K562 (cell line): ENCODE measurements around the gene SHOX. TPM values are rescaled to one million over a fixed set of nuclear protein-coding genes. Genes with fewer than 3 reads are reported as not detected.
"Not testable (repeated sequence)": the region's sequence is repeated elsewhere in the genome, so short reads cannot be mapped to it uniquely, and the experiment has no call there.

Source experiments
- ATAC-seq: fragments of 200-7000 bp; cut with Tn5 transposase; 3 replicates; pipeline ENCODE4 v1.9.1; 2020; ENCODE audit warnings: moderate library complexity
- BruUV-seq: library from RNA; stranded (reverse); fragments of 400-500 nt; replicated peaks from 2 replicates; lab custom pipeline; 2021; lab: Mats Ljungman, UMichigan
- CTCF ChIA-PET: fragments of 300-600 bp; formaldehyde crosslinking; extraction: SDS; loops from one replicate; lab custom pipeline; 2021; ENCODE audit warnings: low intra/inter-chr PET ratio; lab: Yijun Ruan, JAX
- POLR2A ChIA-PET: fragments of 300-600, 350-650 bp; sonication (Branson Sonifier 250); formaldehyde crosslinking; extraction: SDS; loops from one replicate; lab custom pipeline; 2021; ENCODE audit warnings: antibody characterized with exemption, inconsistent platforms; lab: Yijun Ruan, JAX
- DNase-seq, 4 experiments: peaks; one replicate each; pipeline versions ENCODE4 v3.0.0 to v3.0.0-alpha.2; 2011 to 2018; ENCODE audit warnings: low spot score in 3 of 4, mixed read lengths in 3 of 4; ENCODE audit errors: extremely low read depth in 1 of 4
- FAIRE-seq: peaks from 2 replicates; lab custom pipeline; 2011; peaks lifted over from hg19 to GRCh38; lab: Jason Lieb, UNC
- H2AFZ ChIP-seq: 2 replicates; pipeline ENCODE4 v1.6.0; 2011; ENCODE audit warnings: low read depth, low read length, control low read depth, inconsistent platforms
- H3K27ac ChIP-seq: fragments of 200-600 bp; 3 replicates; pipeline ENCODE4 v1.8.0; 2011; ENCODE audit warnings: low read depth, mild to moderate bottlenecking, control low read depth, inconsistent platforms, low read length, moderate library complexity, mixed read lengths; ENCODE audit errors: extremely low read depth
- H3K27me3 ChIP-seq, 2 experiments: fragments of 300-600 bp in 1 of 2; 2 replicates in 1 of 2; 3 replicates in 1 of 2; pipeline versions ENCODE4 v1.6.0 to v1.8.0; 2011; ENCODE audit warnings: inconsistent platforms in 2 of 2, low read length in 2 of 2, mild to moderate bottlenecking in 1 of 2, mixed read lengths in 1 of 2, moderate library complexity in 1 of 2; ENCODE audit not compliant: control insufficient read depth in 2 of 2, insufficient read depth in 2 of 2
- H3K36me3 ChIP-seq: fragments of 300-600 bp; 3 replicates; pipeline ENCODE4 v1.8.0; 2011; ENCODE audit warnings: mild to moderate bottlenecking, low read length, inconsistent platforms; ENCODE audit not compliant: control insufficient read depth, insufficient read depth
- H3K4me1 ChIP-seq, 2 experiments: fragments of 200-600 bp in 1 of 2; replicated peaks in 1 of 2; 2 replicates in 1 of 2; 3 replicates in 1 of 2; pipeline versions ENCODE4 v1.5.1 to v1.8.0; 2011; ENCODE audit warnings: inconsistent platforms in 2 of 2, low read length in 2 of 2, mild to moderate bottlenecking in 1 of 2, mixed read lengths in 1 of 2, moderate library complexity in 1 of 2; ENCODE audit not compliant: control insufficient read depth in 2 of 2, insufficient read depth in 2 of 2
- H3K4me2 ChIP-seq: 2 replicates; pipeline ENCODE4 v1.6.1; 2011; ENCODE audit warnings: low read length, control low read depth, inconsistent platforms, mixed read lengths; ENCODE audit not compliant: insufficient read depth
- H3K4me3 ChIP-seq: fragments of 200-600 bp; sonication (generic), shearing (Covaris generic); 2 replicates; pipeline ENCODE4 v1.5.1; 2016; ENCODE audit warnings: control low read depth, inconsistent platforms
- H3K79me2 ChIP-seq: fragments of 200-600 bp; 3 replicates; pipeline ENCODE4 v1.8.0; 2011; ENCODE audit warnings: low read length, inconsistent platforms; ENCODE audit not compliant: control insufficient read depth, insufficient read depth
- H3K9ac ChIP-seq, 2 experiments: 2 replicates each; pipeline versions ENCODE4 v1.6.0 to v1.6.1; 2011; ENCODE audit warnings: low read depth in 2 of 2, low read length in 2 of 2, control low read depth in 1 of 2, inconsistent platforms in 1 of 2, mild to moderate bottlenecking in 1 of 2, mixed read lengths in 1 of 2; ENCODE audit not compliant: insufficient read depth in 1 of 2
- H3K9me1 ChIP-seq: one replicate; pipeline ENCODE4 v1.6.0; 2011; ENCODE audit warnings: inconsistent platforms, mild to moderate bottlenecking, low read length, moderate library complexity; ENCODE audit not compliant: control insufficient read depth, insufficient read depth
- H3K9me3 ChIP-seq: replicated peaks from 2 replicates; pipeline ENCODE4 v1.5.1; 2011; ENCODE audit warnings: low read depth, low read length, inconsistent platforms; ENCODE audit not compliant: control insufficient read depth, insufficient read depth
- H4K20me1 ChIP-seq: replicated peaks from 2 replicates; pipeline ENCODE4 v1.6.1; 2011; ENCODE audit warnings: low read length, inconsistent platforms, mixed read lengths; ENCODE audit not compliant: control insufficient read depth, insufficient read depth
- CHD4 ChIP-seq: fragments of 200-600 bp; sonication (generic); IDR thresholded peaks from 3 replicates; pipeline ENCODE4 v1.6.1; 2012; ENCODE audit warnings: low read depth, mild to moderate bottlenecking, mixed read lengths, low read length, inconsistent platforms; ENCODE audit not compliant: insufficient read depth, insufficient replicate concordance, poor library complexity, severe bottlenecking
- E2F4 ChIP-seq: sonication (generic); formaldehyde crosslinking; IDR thresholded peaks from 2 replicates; pipeline ENCODE4 v1.8.0; 2022; ENCODE audit warnings: mild to moderate bottlenecking, low read depth, missing genetic modification reagents
- FOXA1 ChIP-seq: fragments of 450-650 bp; IDR thresholded peaks from 2 replicates; pipeline ENCODE4 v1.6.1; 2016; ENCODE audit warnings: mild to moderate bottlenecking, borderline replicate concordance
- FOXM1 ChIP-seq, 2 experiments: fragments of 450-650 bp in 1 of 2; sonication (generic) in 1 of 2; formaldehyde crosslinking in 1 of 2; IDR thresholded peaks; 2 replicates each; pipeline versions ENCODE4 v1.6.1 to v1.9.0; 2017 to 2022; ENCODE audit warnings: low read depth in 2 of 2, mild to moderate bottlenecking in 2 of 2, missing genetic modification reagents in 1 of 2, moderate library complexity in 1 of 2
- NONO ChIP-seq, 2 experiments: fragments of 200-400 bp in 1 of 2; fragments of 450-650 bp in 1 of 2; formaldehyde crosslinking in 1 of 2; IDR thresholded peaks; 2 replicates each; pipeline ENCODE4 v1.6.1; 2017; ENCODE audit warnings: low read depth in 2 of 2, mild to moderate bottlenecking in 2 of 2, moderate library complexity in 2 of 2, low read length in 1 of 2
- PTBP1 ChIP-seq: fragments of 200-400 bp; formaldehyde crosslinking; IDR thresholded peaks from 2 replicates; pipeline ENCODE4 v1.6.1; 2017; ENCODE audit warnings: low read depth, low read length
- WGBS: fragments of 100-300 bp; shearing (Covaris generic); methylation state at CpG from one replicate; pipeline ENCODE4 v1.1.6; 2016; ENCODE audit warnings: low coverage, mixed read lengths; ENCODE audit not compliant: insufficient coverage; ENCODE audit errors: missing lambda C conversion rate; 5-methylcytosine and 5-hydroxymethylcytosine counted together
- in situ Hi-C: fragments of 300-500 bp; cut with MboI; formaldehyde crosslinking; loops from 4 replicates; pipeline ENCODE4 v1.15.0; 2018; ENCODE audit warnings: inconsistent platforms, mixed read lengths
- intact Hi-C: fragments of 100-400 bp; cut with micrococcal nuclease; formaldehyde crosslinking; loops from 2 replicates; pipeline ENCODE4 v1.14.2; 2022
- polyA plus RNA-seq, 8 experiments: library from polyadenylated mRNA; depleted of rRNA in 4 of 8; stranded (reverse) in 5 of 8; unstranded in 3 of 8; fragments of >200 nt; fragmentation: Nextera tagmentation in 2 of 8; fragmentation: Illumina TruSeq in 1 of 8; extraction: Ambion mirVana in 2 of 8; extraction: Trizol in 1 of 8; gene quantifications; 2 replicates each; pipeline versions ENCODE4 v1.2.1 to v1.2.3, GENCODE V29; 2011 to 2014; ENCODE audit warnings: inconsistent platforms in 1 of 8, missing spikeins in 1 of 8
- total RNA-seq, 7 experiments: library from RNA; depleted of rRNA in 6 of 7; stranded (reverse); fragments of >200 nt in 6 of 7; fragmentation: Illumina TruSeq in 2 of 7; extraction: Trizol in 2 of 7; gene quantifications; 2 replicates each; pipeline versions ENCODE4 v1.2.1 to v1.2.3, GENCODE V29; 2011 to 2021; ENCODE audit warnings: low replicate concordance in 1 of 7

The SHOX gene
- total and polyA plus RNA-seq, 9 of the 15 experiments (the other 6 are each of a cell fraction or from before 2014, with no cell fraction given) = not detected

- no peak for TF ChIP-seq CHD4
- TF ChIP-seq PTBP1 = no peak
- TF ChIP-seq NONO (IDR thresholded peaks at IDR 0.05; ENCODE audit: low read depth in 2 of 2, low read length in 1 of 2) = no peak
These were observed 39.7 kb upstream of the SHOX start (continued) for GRCh38 chrX:590693-591404.

GRCh38 chrX:599837-600715, 30.5 kb upstream of the SHOX start:
- BruUV-seq = no TSS peak
- H4K20me1 ChIP-seq = no peaks in the 10 kb centered on the region
- no peak overlapping the region for H3K4me2 ChIP-seq
- in situ Hi-C loops (loop anchor here (10.0 kb wide), 1 partner anchor 535 kb away; no protein-coding TSS in a partner anchor), intact Hi-C loops (no loop called here)
- under 1% methylated on average over 12 of the region's 18 CpGs for WGBS
- H3K27me3 ChIP-seq = no peaks in the 10 kb centered on the region
- no peak overlapping the region for H3K4me3 ChIP-seq
- no peaks in the 10 kb centered on the region for H3K36me3 ChIP-seq
- ATAC-seq (no peak), FAIRE-seq (no peak), DNase-seq (no peak)
- H3K9me3 ChIP-seq = no peaks in the 10 kb centered on the region
- no peak for TF ChIP-seq FOXM1 (IDR thresholded peaks at IDR 0.05; ENCODE audit: low read depth)
- TF ChIP-seq FOXM1 (CRISPR knock-in tag; IDR thresholded peaks at IDR 0.05; ENCODE audit: low read depth) = no peak
- no peak for TF ChIP-seq FOXA1
- TF ChIP-seq E2F4 (CRISPR knock-in tag) = no peak
- CTCF ChIA-PET = no interaction called here
- no peak overlapping the region for H2AFZ ChIP-seq
- no peak overlapping the region for H3K9ac ChIP-seq
- no peaks in the 10 kb centered on the region for H3K9me1 ChIP-seq
- no peaks in the 10 kb centered on the region for H3K4me1 ChIP-seq
- POLR2A ChIA-PET = no interaction called here
- no peak overlapping the region for H3K27ac ChIP-seq
- H3K79me2 ChIP-seq = no peaks in the 10 kb centered on the region

- H3K9me3 ChIP-seq, BruUV-seq, H3K4me2 ChIP-seq, H3K4me1 ChIP-seq, FAIRE-seq, CTCF ChIA-PET, ATAC-seq, H3K27ac ChIP-seq, H3K36me3 ChIP-seq, H3K9me1 ChIP-seq, H3K27me3 ChIP-seq, H3K79me2 ChIP-seq, H4K20me1 ChIP-seq, intact Hi-C loops, in situ Hi-C loops, DNase-seq, H3K4me3 ChIP-seq, POLR2A ChIA-PET, H2AFZ ChIP-seq, H3K9ac ChIP-seq: not testable (repeated sequence)
- 3% methylated on average over 5 of the region's 9 CpGs for WGBS
These were observed 27.6 kb upstream of the SHOX start for GRCh38 chrX:603029-603428.
